Calu3 (cell line): ENCODE data around the gene AEN. TPM values are rescaled to one million over a fixed set of nuclear protein-coding genes. Genes with fewer than 3 reads are reported as not detected.

Experiments
- BruUV-seq: library from RNA; stranded (reverse); fragments of 400-500 nt; replicated peaks from 2 replicates; lab custom pipeline; 2021; lab: Mats Ljungman, UMichigan
- CTCF ChIA-PET: fragments of 300-600 bp; sonication (Branson Sonifier 250); formaldehyde crosslinking; loops from one replicate; lab custom pipeline; 2022; ENCODE audit warnings: antibody characterized with exemption; lab: Charles Lee
- DNase-seq: peaks from one replicate; pipeline ENCODE4 v3.0.0; 2022
- H3K27ac Mint-ChIP-seq: one replicate; pipeline ENCODE4 v1.8.0; 2022; ENCODE audit warnings: mixed read lengths; ENCODE audit not compliant: unreplicated experiment
- H3K27me3 Mint-ChIP-seq: one replicate; pipeline ENCODE4 v1.8.0; 2022; ENCODE audit warnings: mixed read lengths; ENCODE audit not compliant: unreplicated experiment
- H3K36me3 Mint-ChIP-seq: one replicate; pipeline ENCODE4 v1.8.0; 2022; ENCODE audit warnings: mild to moderate bottlenecking, moderate library complexity, mixed read lengths; ENCODE audit not compliant: insufficient read depth, unreplicated experiment
- H3K4me1 Mint-ChIP-seq: one replicate; pipeline ENCODE4 v1.8.0; 2022; ENCODE audit warnings: mild to moderate bottlenecking, low read depth, mixed read lengths; ENCODE audit not compliant: unreplicated experiment
- H3K4me3 Mint-ChIP-seq: one replicate; pipeline ENCODE4 v1.8.0; 2022; ENCODE audit warnings: mild to moderate bottlenecking, low read depth, moderate library complexity, mixed read lengths; ENCODE audit not compliant: unreplicated experiment
- H3K9me3 Mint-ChIP-seq: one replicate; pipeline ENCODE4 v1.8.0; 2022; ENCODE audit warnings: low read depth, mixed read lengths; ENCODE audit not compliant: unreplicated experiment
- intact Hi-C: fragments of 100-400 bp; cut with micrococcal nuclease; formaldehyde crosslinking; loops from one replicate; pipeline ENCODE4 v1.10.0; 2022; ENCODE audit not compliant: unreplicated experiment
- total RNA-seq: library from RNA; stranded (reverse); gene quantifications from 2 replicates; pipeline ENCODE4 v1.2.3, GENCODE V29; 2022
- TF ChIP-seq, protein P1 (sequence below): fragments of 200-600 bp; IDR thresholded peaks from one replicate; pipeline ENCODE4 v1.8.0; 2022; ENCODE audit warnings: antibody characterized with exemption; ENCODE audit not compliant: unreplicated experiment

The AEN gene
- total RNA-seq, 1 experiment from 2014 or later, result 34.9 TPM

- no TSS peak for BruUV-seq
- Mint-ChIP-seq H3K27me3 (no peaks in the 10 kb centered on the region), H3K36me3 (peaks cover 35% of the 10 kb centered on the region), H3K4me3 (peak overlapping the region; percentile 23), H3K9me3 (no peaks in the 10 kb centered on the region), H3K27ac (peak overlapping the region; percentile 82), H3K4me1 (peaks cover 30% of the 10 kb centered on the region)
- TF ChIP-seq, protein P1, sequence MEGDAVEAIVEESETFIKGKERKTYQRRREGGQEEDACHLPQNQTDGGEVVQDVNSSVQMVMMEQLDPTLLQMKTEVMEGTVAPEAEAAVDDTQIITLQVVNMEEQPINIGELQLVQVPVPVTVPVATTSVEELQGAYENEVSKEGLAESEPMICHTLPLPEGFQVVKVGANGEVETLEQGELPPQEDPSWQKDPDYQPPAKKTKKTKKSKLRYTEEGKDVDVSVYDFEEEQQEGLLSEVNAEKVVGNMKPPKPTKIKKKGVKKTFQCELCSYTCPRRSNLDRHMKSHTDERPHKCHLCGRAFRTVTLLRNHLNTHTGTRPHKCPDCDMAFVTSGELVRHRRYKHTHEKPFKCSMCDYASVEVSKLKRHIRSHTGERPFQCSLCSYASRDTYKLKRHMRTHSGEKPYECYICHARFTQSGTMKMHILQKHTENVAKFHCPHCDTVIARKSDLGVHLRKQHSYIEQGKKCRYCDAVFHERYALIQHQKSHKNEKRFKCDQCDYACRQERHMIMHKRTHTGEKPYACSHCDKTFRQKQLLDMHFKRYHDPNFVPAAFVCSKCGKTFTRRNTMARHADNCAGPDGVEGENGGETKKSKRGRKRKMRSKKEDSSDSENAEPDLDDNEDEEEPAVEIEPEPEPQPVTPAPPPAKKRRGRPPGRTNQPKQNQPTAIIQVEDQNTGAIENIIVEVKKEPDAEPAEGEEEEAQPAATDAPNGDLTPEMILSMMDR, result no peak
- CTCF ChIA-PET, result interaction anchor here (0.5 to 1.4 kb wide), 6 partner anchors 9 to 1901 kb away, joined by 3 to 4 read pairs (median 3); no protein-coding TSS in a partner anchor
- peak; percentile 82 for DNase-seq
- intact Hi-C loops, result no loop called here
These were observed 27.4 kb downstream of the AEN start for GRCh38 chr15:88648357-88649214.

GRCh38 chr15:88649286-88649733 lies 28.2 kb downstream of the AEN start:
- Mint-ChIP-seq H3K9me3 (no peaks in the 10 kb centered on the region), H3K4me3 (peak overlapping the region; percentile 23), H3K27me3 (no peaks in the 10 kb centered on the region), H3K27ac (peak overlapping the region; percentile 82), H3K4me1 (peaks cover 30% of the 10 kb centered on the region), H3K36me3 (peaks cover 29% of the 10 kb centered on the region)
- CTCF ChIA-PET, result interaction anchor here (0.6 to 1.2 kb wide), 3 partner anchors 10 to 213 kb away, joined by 3 to 4 read pairs (median 3); no protein-coding TSS in a partner anchor
- no TSS peak for BruUV-seq
- TF ChIP-seq, protein P1, result no peak
- peak; percentile 66 for DNase-seq
- intact Hi-C loops, result no loop called here

DNA sequence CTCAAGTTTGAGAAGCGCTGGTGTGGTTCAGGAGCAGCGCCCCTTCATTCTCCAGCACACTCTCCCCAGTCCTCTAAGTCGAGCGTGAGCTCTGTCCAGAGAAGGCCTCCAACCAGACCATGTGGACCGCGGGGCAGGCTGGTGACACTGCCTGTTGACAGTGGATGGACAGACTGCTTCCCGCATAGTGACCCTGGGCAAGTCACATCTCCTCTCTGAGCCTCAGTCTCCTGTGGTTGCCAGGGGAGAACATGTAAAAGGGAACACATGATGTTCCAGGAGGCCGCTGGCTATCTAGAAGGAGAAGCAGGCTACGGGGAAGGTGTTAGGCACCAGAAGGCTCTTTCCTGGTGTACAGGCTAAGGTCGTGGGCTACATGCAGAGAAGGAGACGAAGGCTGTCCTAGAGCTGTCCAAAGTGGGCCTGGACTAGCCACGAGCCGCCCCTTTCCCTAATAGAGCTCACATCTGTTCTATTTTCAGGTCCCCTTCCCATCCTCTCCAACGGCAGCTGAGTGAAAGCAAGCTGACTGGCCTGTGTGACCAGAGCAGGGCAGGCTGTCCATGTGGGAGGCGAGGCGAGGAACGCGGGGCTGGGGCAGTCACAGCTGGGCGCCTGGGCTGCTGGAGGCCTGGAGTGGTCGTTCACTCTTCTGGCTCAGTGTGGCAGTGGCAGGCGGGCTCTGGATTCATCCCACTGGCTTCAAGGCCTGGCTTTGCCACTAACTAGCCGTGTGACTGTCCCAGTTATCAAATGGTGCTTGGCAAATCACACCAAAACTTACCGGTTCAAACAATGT lies 28.8 kb downstream of the AEN start:
- Mint-ChIP-seq H3K9me3 (no peaks in the 10 kb centered on the region), H3K4me1 (peaks cover 30% of the 10 kb centered on the region), H3K36me3 (peaks cover 27% of the 10 kb centered on the region), H3K4me3 (peak overlapping the region; percentile 23), H3K27ac (peak overlapping the region; percentile 82), H3K27me3 (no peaks in the 10 kb centered on the region)
- CTCF ChIA-PET, result interaction anchor here (0.6 to 1.2 kb wide), 3 partner anchors 9 to 214 kb away, joined by 3 to 4 read pairs (median 3); no protein-coding TSS in a partner anchor
- BruUV-seq, result no TSS peak
- TF ChIP-seq, protein P1, result no peak
- no peak for DNase-seq
- intact Hi-C loops, result no loop called here

GRCh38 chr15:88650556-88650955 lies 29.4 kb downstream of the AEN start:
- no TSS peak for BruUV-seq
- Mint-ChIP-seq H3K27me3 (no peaks in the 10 kb centered on the region), H3K4me1 (peaks cover 30% of the 10 kb centered on the region), H3K4me3 (no peak overlapping the region), H3K27ac (no peak overlapping the region), H3K36me3 (peaks cover 27% of the 10 kb centered on the region), H3K9me3 (no peaks in the 10 kb centered on the region)
- DNase-seq, result no peak
- CTCF ChIA-PET, result no interaction called here
- TF ChIP-seq, protein P1, result no peak
- intact Hi-C loops, result no loop called here
